Cardiac muscle cell (in vitro differentiated cells and primary cell): ENCODE results near the gene HMGB2. TPM values are rescaled to one million over a fixed set of nuclear protein-coding genes. Genes with fewer than 3 reads are reported as not detected.

Experiments
- DNase-seq, 2 donors: peaks; one replicate each; pipeline versions ENCODE4 v3.0.0 to v3.0.0-alpha.2; 2010 to 2017; ENCODE audit warnings: low read depth in 1 of 2, low spot score in 1 of 2
- H3K27ac ChIP-seq: fragments of 200-600 bp; sonication (generic); 2 replicates; pipeline ENCODE4 v1.5.1; 2016
- H3K27me3 ChIP-seq: fragments of 200-600 bp; sonication (generic); 2 replicates; pipeline ENCODE4 v1.6.0; 2016; ENCODE audit warnings: control low read depth
- H3K36me3 ChIP-seq: fragments of 200-600 bp; sonication (generic); 2 replicates; pipeline ENCODE4 v1.5.1; 2016; ENCODE audit warnings: control low read depth
- H3K4me1 ChIP-seq: fragments of 200-600 bp; sonication (generic); 2 replicates; pipeline ENCODE4 v1.8.1; 2017; ENCODE audit warnings: low read depth, mild to moderate bottlenecking, mixed run types
- H3K4me3 ChIP-seq: fragments of 200-600 bp; sonication (generic); 2 replicates; pipeline ENCODE4 v1.5.1; 2016; ENCODE audit warnings: mild to moderate bottlenecking
- H3K9me3 ChIP-seq: fragments of 200-600 bp; sonication (generic); 2 replicates; pipeline ENCODE4 v1.5.1; 2017; ENCODE audit warnings: low read depth, mild to moderate bottlenecking, control low read depth
- CTCF ChIP-seq: IDR thresholded peaks from 2 replicates; pipeline ENCODE4 v1.5.1; 2012; ENCODE audit warnings: low read depth, mild to moderate bottlenecking, low read length
- polyA plus RNA-seq: library from polyadenylated mRNA; unstranded; fragments of >200 nt; fragmentation: Nextera tagmentation; extraction: Ambion mirVana; gene quantifications from 2 replicates; pipeline ENCODE4 v1.2.1, GENCODE V29; 2016
- total RNA-seq: library from RNA; depleted of rRNA; stranded (reverse); fragments of >200 nt; gene quantifications from 2 replicates; pipeline ENCODE4 v1.2.3, GENCODE V29; 2016

The HMGB2 gene
- total and polyA plus RNA-seq, 2 experiments from 2014 or later = 195 to 443 TPM

- H3K9me3 ChIP-seq = no peaks in the 10 kb centered on the region
- H3K27ac ChIP-seq = peak overlapping the region; percentile 81
- DNase-seq = peak in 1 of 2 donors; percentile 21
- peaks cover 14% of the 10 kb centered on the region for H3K4me1 ChIP-seq
- no peaks in the 10 kb centered on the region for H3K36me3 ChIP-seq
- H3K27me3 ChIP-seq = no peaks in the 10 kb centered on the region
- no peak overlapping the region for H3K4me3 ChIP-seq
- TF ChIP-seq CTCF = no peak
Observed at GRCh38 chr4:173281406-173282255, 52.5 kb downstream of the HMGB2 start.

Other genes with a start within 250 kb of the HMGB2 start
- gene GALNT7, start 165.5 kb downstream of the HMGB2 start, total RNA-seq = 12.9 and 16.2 TPM in 2 replicates
- 14.1 and 24.5 TPM in 2 replicates for gene GALNT7, start 165.5 kb downstream of the HMGB2 start, polyA plus RNA-seq
- gene SAP30, start 36.6 kb upstream of the HMGB2 start, total RNA-seq = 42.0 and 49.7 TPM in 2 replicates
- 49.4 and 66.1 TPM in 2 replicates for gene SAP30, start 36.6 kb upstream of the HMGB2 start, polyA plus RNA-seq
- 0.04 and 0.12 TPM in 2 replicates for gene SCRG1, start 64.8 kb upstream of the HMGB2 start, total RNA-seq
- 1.9 and 2.7 TPM in 2 replicates for gene SCRG1, start 64.8 kb upstream of the HMGB2 start, polyA plus RNA-seq
- 352 and 607 TPM in 2 replicates for gene HAND2, start 195.9 kb upstream of the HMGB2 start, total RNA-seq
- gene HAND2, start 195.9 kb upstream of the HMGB2 start, polyA plus RNA-seq = 175 and 199 TPM in 2 replicates